GM12878 (cell line): ENCODE results near the gene S100A4.

Experiments used
- EP300 ChIP-seq, 2 experiments: fragments of 150-350 bp in 1 of 2; IDR thresholded peaks; 2 replicates each; pipeline ENCODE4 v1.6.1; 2011 to 2012; ENCODE audit warnings: low read depth in 2 of 2, low read length in 2 of 2, borderline replicate concordance in 1 of 2, improper control_type of control experiment in 1 of 2, inconsistent platforms in 1 of 2; ENCODE audit not compliant: control insufficient read depth in 1 of 2
- EZH2 ChIP-seq: IDR thresholded peaks from 2 replicates; pipeline ENCODE4 v1.6.1; 2012; ENCODE audit warnings: low read depth, mild to moderate bottlenecking, control low read depth, inconsistent platforms, low read length, borderline replicate concordance; ENCODE audit not compliant: control insufficient read depth
- GABPA ChIP-seq: IDR thresholded peaks from 2 replicates; pipeline ENCODE4 v1.6.1; 2014; ENCODE audit warnings: antibody characterized with exemption, low read depth, mild to moderate bottlenecking, inconsistent platforms
- HDAC2 ChIP-seq: fragments of 200-600 bp; sonication (generic); IDR thresholded peaks from 2 replicates; pipeline ENCODE4 v1.6.1; 2017
- JUND ChIP-seq: IDR thresholded peaks from 2 replicates; pipeline ENCODE4 v1.6.1; 2012; ENCODE audit warnings: low read depth, mild to moderate bottlenecking, low read length, improper control_type of control experiment, moderate library complexity
- MEF2A ChIP-seq: IDR thresholded peaks from 2 replicates; pipeline ENCODE4 v1.6.1; 2011; ENCODE audit warnings: low read depth, mild to moderate bottlenecking, low read length, moderate library complexity; ENCODE audit not compliant: insufficient read depth
- NR2C1 ChIP-seq: fragments of 450-650 bp; IDR thresholded peaks from 2 replicates; pipeline ENCODE4 v1.6.1; 2017; ENCODE audit warnings: antibody characterized with exemption, mild to moderate bottlenecking, moderate library complexity
- NR2F1 ChIP-seq: fragments of 450-650 bp; conservative IDR thresholded peaks from 2 replicates; pipeline ENCODE4 v1.6.1; 2017; ENCODE audit warnings: mild to moderate bottlenecking
- POLR2A ChIP-seq: IDR thresholded peaks from 2 replicates; pipeline ENCODE4 v1.6.1; 2011; ENCODE audit warnings: low read depth, mild to moderate bottlenecking, low read length
- POLR2AphosphoS5 ChIP-seq: IDR thresholded peaks from 2 replicates; pipeline ENCODE4 v1.6.1; 2011; ENCODE audit warnings: mild to moderate bottlenecking, low read length, inconsistent platforms
- RAD21 ChIP-seq: IDR thresholded peaks from 2 replicates; pipeline ENCODE4 v1.6.1; 2011; ENCODE audit warnings: mild to moderate bottlenecking, low read depth, low read length, moderate library complexity; ENCODE audit not compliant: insufficient read depth
- TF ChIP-seq, protein P1 (sequence below), 3 experiments: IDR thresholded peaks in 2 of 3; conservative IDR thresholded peaks in 1 of 3; 2 replicates each; pipeline ENCODE4 v1.5.1; 2011; ENCODE audit warnings: low read depth in 3 of 3, low read length in 3 of 3, mild to moderate bottlenecking in 3 of 3, control low read depth in 2 of 3, moderate library complexity in 2 of 3, inconsistent platforms in 1 of 3, mixed read lengths in 1 of 3; ENCODE audit not compliant: control insufficient read depth in 2 of 3, insufficient read depth in 1 of 3; ENCODE audit errors: extremely low read depth in 1 of 3
- TF ChIP-seq, protein P2 (sequence below): IDR thresholded peaks from 2 replicates; pipeline ENCODE4 v1.6.1; 2012; ENCODE audit warnings: mild to moderate bottlenecking, low read depth, low read length
- TF ChIP-seq, protein P3 (sequence below): fragments of 450-650 bp; IDR thresholded peaks from 2 replicates; pipeline ENCODE4 v1.6.1; 2014; ENCODE audit warnings: mild to moderate bottlenecking

DNA sequence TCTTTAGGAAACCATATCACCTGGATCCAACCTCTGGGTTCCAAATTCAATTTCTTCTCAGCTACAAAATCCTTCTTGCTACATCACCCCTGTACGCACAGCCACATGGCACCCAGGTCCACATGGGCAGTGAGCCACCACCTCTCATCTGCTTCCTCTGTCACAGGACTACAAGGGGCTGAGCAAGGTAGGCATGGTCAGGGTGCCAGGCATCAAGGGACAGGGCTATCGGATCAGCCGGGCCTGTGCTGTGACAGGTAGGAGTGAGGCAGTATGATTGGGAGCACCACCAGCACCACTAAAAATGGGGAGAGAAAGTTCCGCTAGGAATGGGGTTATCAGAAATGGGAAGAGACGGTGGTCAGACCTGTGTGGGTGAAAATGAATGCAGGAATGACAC lies 39.2 kb downstream of the S100A4 start:
- TF ChIP-seq EZH2: no peak
- no peak for TF ChIP-seq GABPA
- TF ChIP-seq, protein P1, sequence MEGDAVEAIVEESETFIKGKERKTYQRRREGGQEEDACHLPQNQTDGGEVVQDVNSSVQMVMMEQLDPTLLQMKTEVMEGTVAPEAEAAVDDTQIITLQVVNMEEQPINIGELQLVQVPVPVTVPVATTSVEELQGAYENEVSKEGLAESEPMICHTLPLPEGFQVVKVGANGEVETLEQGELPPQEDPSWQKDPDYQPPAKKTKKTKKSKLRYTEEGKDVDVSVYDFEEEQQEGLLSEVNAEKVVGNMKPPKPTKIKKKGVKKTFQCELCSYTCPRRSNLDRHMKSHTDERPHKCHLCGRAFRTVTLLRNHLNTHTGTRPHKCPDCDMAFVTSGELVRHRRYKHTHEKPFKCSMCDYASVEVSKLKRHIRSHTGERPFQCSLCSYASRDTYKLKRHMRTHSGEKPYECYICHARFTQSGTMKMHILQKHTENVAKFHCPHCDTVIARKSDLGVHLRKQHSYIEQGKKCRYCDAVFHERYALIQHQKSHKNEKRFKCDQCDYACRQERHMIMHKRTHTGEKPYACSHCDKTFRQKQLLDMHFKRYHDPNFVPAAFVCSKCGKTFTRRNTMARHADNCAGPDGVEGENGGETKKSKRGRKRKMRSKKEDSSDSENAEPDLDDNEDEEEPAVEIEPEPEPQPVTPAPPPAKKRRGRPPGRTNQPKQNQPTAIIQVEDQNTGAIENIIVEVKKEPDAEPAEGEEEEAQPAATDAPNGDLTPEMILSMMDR (IDR thresholded peaks at IDR 0.05 in 2 of 3, conservative IDR thresholded peaks at IDR 0.05 in 1 of 3; ENCODE audit: control insufficient read depth in 2 of 3, extremely low read depth in 1 of 3, insufficient read depth in 1 of 3, low read depth in 3 of 3, low read length in 3 of 3): no peak
- TF ChIP-seq MEF2A: no peak
- TF ChIP-seq, protein P2, sequence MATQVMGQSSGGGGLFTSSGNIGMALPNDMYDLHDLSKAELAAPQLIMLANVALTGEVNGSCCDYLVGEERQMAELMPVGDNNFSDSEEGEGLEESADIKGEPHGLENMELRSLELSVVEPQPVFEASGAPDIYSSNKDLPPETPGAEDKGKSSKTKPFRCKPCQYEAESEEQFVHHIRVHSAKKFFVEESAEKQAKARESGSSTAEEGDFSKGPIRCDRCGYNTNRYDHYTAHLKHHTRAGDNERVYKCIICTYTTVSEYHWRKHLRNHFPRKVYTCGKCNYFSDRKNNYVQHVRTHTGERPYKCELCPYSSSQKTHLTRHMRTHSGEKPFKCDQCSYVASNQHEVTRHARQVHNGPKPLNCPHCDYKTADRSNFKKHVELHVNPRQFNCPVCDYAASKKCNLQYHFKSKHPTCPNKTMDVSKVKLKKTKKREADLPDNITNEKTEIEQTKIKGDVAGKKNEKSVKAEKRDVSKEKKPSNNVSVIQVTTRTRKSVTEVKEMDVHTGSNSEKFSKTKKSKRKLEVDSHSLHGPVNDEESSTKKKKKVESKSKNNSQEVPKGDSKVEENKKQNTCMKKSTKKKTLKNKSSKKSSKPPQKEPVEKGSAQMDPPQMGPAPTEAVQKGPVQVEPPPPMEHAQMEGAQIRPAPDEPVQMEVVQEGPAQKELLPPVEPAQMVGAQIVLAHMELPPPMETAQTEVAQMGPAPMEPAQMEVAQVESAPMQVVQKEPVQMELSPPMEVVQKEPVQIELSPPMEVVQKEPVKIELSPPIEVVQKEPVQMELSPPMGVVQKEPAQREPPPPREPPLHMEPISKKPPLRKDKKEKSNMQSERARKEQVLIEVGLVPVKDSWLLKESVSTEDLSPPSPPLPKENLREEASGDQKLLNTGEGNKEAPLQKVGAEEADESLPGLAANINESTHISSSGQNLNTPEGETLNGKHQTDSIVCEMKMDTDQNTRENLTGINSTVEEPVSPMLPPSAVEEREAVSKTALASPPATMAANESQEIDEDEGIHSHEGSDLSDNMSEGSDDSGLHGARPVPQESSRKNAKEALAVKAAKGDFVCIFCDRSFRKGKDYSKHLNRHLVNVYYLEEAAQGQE: no peak
- TF ChIP-seq POLR2AphosphoS5: no peak
- TF ChIP-seq HDAC2: no peak
- TF ChIP-seq NR2C1: no peak
- TF ChIP-seq POLR2A: no peak
- no peak for TF ChIP-seq EP300 (IDR thresholded peaks at IDR 0.05; ENCODE audit: borderline replicate concordance in 1 of 2, control insufficient read depth in 1 of 2, low read depth in 2 of 2, low read length in 2 of 2)
- no peak for TF ChIP-seq NR2F1
- TF ChIP-seq, protein P3, sequence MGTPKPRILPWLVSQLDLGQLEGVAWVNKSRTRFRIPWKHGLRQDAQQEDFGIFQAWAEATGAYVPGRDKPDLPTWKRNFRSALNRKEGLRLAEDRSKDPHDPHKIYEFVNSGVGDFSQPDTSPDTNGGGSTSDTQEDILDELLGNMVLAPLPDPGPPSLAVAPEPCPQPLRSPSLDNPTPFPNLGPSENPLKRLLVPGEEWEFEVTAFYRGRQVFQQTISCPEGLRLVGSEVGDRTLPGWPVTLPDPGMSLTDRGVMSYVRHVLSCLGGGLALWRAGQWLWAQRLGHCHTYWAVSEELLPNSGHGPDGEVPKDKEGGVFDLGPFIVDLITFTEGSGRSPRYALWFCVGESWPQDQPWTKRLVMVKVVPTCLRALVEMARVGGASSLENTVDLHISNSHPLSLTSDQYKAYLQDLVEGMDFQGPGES: no peak
- TF ChIP-seq RAD21: no peak
- no peak for TF ChIP-seq JUND
